Endothelial cell of umbilical vein (primary cell): Measurements from ENCODE around the gene SRSF2. TPM values are rescaled to one million over a fixed set of nuclear protein-coding genes. Genes with fewer than 3 reads are reported as not detected.

Experiments used
- BruUV-seq: library from RNA; stranded (reverse); fragments of 400-500 nt; replicated peaks from 2 replicates; lab custom pipeline; 2021; lab: Mats Ljungman, UMichigan
- CTCF ChIA-PET: fragments of 300-600, 350-600 bp; sonication (Branson Sonifier 250); formaldehyde crosslinking; loops from one replicate; lab custom pipeline; 2021; ENCODE audit warnings: antibody characterized with exemption, inconsistent platforms; lab: Charles Lee
- POLR2A ChIA-PET: fragments of 300-600, 350-600 bp; sonication (Branson Sonifier 250); formaldehyde crosslinking; loops from one replicate; lab custom pipeline; 2021; ENCODE audit warnings: antibody characterized with exemption, inconsistent platforms; lab: Charles Lee
- DNase-seq: peaks from one replicate; pipeline ENCODE4 v3.0.0-alpha.2; 2011; ENCODE audit warnings: low read depth, low spot score
- FAIRE-seq: peaks from 2 replicates; lab custom pipeline; 2011; peaks lifted over from hg19 to GRCh38; lab: Jason Lieb, UNC
- H2AFZ ChIP-seq: 2 replicates; pipeline ENCODE4 v1.6.0; 2012; ENCODE audit warnings: low read depth, low read length, control low read depth, inconsistent platforms
- H3K27ac ChIP-seq: 2 replicates; pipeline ENCODE4 v1.5.1; 2011; ENCODE audit warnings: low read depth, mild to moderate bottlenecking, control low read depth, low read length, moderate library complexity; ENCODE audit not compliant: insufficient read depth
- H3K27me3 ChIP-seq, 2 experiments: 2 replicates each; pipeline versions ENCODE4 v1.6.0 to v1.6.1; 2011; ENCODE audit warnings: low read length in 2 of 2, mixed read lengths in 1 of 2; ENCODE audit not compliant: control insufficient read depth in 2 of 2, insufficient read depth in 2 of 2
- H3K36me3 ChIP-seq, 2 experiments: 2 replicates in 1 of 2; 3 replicates in 1 of 2; pipeline ENCODE4 v1.5.1; 2011; ENCODE audit warnings: low read length in 2 of 2, mild to moderate bottlenecking in 1 of 2, moderate library complexity in 1 of 2; ENCODE audit not compliant: control insufficient read depth in 2 of 2, insufficient read depth in 2 of 2; ENCODE audit errors: extremely low read depth in 1 of 2
- H3K4me1 ChIP-seq: 3 replicates; pipeline ENCODE4 v1.5.1; 2011; ENCODE audit warnings: mild to moderate bottlenecking, low read length; ENCODE audit not compliant: control insufficient read depth, insufficient read depth; ENCODE audit errors: extremely low read depth
- H3K4me2 ChIP-seq: 2 replicates; pipeline ENCODE4 v1.6.1; 2011; ENCODE audit warnings: low read length, control low read depth, mixed read lengths; ENCODE audit not compliant: insufficient read depth
- H3K4me3 ChIP-seq, 3 experiments: fragments of 200-600 bp in 1 of 3; sonication (generic), shearing (Covaris generic) in 1 of 3; replicated peaks in 1 of 3; 2 replicates each; pipeline ENCODE4 v1.5.1; 2011 to 2016; ENCODE audit warnings: control low read depth in 3 of 3, low read length in 3 of 3, mild to moderate bottlenecking in 2 of 3, inconsistent platforms in 1 of 3, low read depth in 1 of 3, moderate library complexity in 1 of 3; ENCODE audit not compliant: insufficient read depth in 1 of 3
- H3K79me2 ChIP-seq: 2 replicates; pipeline ENCODE4 v1.6.0; 2012; ENCODE audit warnings: low read length, inconsistent platforms; ENCODE audit not compliant: control insufficient read depth, insufficient read depth
- H3K9ac ChIP-seq: replicated peaks from 2 replicates; pipeline ENCODE3; 2011; ENCODE audit warnings: low read length, control low read depth; ENCODE audit not compliant: insufficient read depth; ENCODE audit errors: extremely low read depth
- H3K9me1 ChIP-seq: replicated peaks from 3 replicates; pipeline ENCODE4 v1.6.0; 2011; ENCODE audit warnings: mild to moderate bottlenecking, low read length; ENCODE audit not compliant: control insufficient read depth, insufficient read depth; ENCODE audit errors: extremely low read depth
- H3K9me3 ChIP-seq: replicated peaks from 2 replicates; pipeline ENCODE4 v1.5.1; 2012; ENCODE audit warnings: low read length, inconsistent platforms; ENCODE audit not compliant: control insufficient read depth, insufficient read depth
- H4K20me1 ChIP-seq: replicated peaks from 2 replicates; pipeline ENCODE3; 2011; ENCODE audit warnings: mild to moderate bottlenecking, low read length; ENCODE audit not compliant: control insufficient read depth, insufficient read depth; ENCODE audit errors: extremely low read depth
- CTCF ChIP-seq, 2 donors: IDR thresholded peaks; 1 replicate in 1 of 2; 2 replicates in 1 of 2; pipeline ENCODE4 v1.5.1; 2011; ENCODE audit warnings: low read length in 2 of 2, mild to moderate bottlenecking in 2 of 2, moderate library complexity in 2 of 2, control low read depth in 1 of 2, inconsistent platforms in 1 of 2, low read depth in 1 of 2; ENCODE audit not compliant: insufficient read depth in 1 of 2; ENCODE audit errors: extremely low read depth in 1 of 2
- EZH2 ChIP-seq: IDR thresholded peaks from 2 replicates; pipeline ENCODE4 v1.6.1; 2012; ENCODE audit warnings: borderline replicate concordance, low read depth, mild to moderate bottlenecking, moderate library complexity, low read length, inconsistent platforms; ENCODE audit not compliant: severe bottlenecking
- FOS ChIP-seq: IDR thresholded peaks from 2 replicates; pipeline ENCODE4 v1.6.1; 2011; ENCODE audit warnings: mild to moderate bottlenecking, low read length, moderate library complexity, borderline replicate concordance; ENCODE audit not compliant: insufficient read depth
- GATA2 ChIP-seq: IDR thresholded peaks from 2 replicates; pipeline ENCODE4 v1.7.0; 2011; ENCODE audit warnings: low read depth, mild to moderate bottlenecking, moderate library complexity, mixed read lengths, low read length; ENCODE audit not compliant: insufficient read length, insufficient read depth
- JUN ChIP-seq: IDR thresholded peaks from 2 replicates; pipeline ENCODE4 v1.6.1; 2011; ENCODE audit warnings: borderline replicate concordance, low read depth; ENCODE audit not compliant: insufficient read length, insufficient read depth
- MAX ChIP-seq: IDR thresholded peaks from 2 replicates; pipeline ENCODE4 v1.6.1; 2011; ENCODE audit not compliant: insufficient read depth, insufficient read length
- MYC ChIP-seq: IDR thresholded peaks from one replicate; pipeline ENCODE4 v1.6.1; 2011; ENCODE audit warnings: mild to moderate bottlenecking, low read depth, low read length
- POLR2A ChIP-seq: IDR thresholded peaks from 2 replicates; pipeline ENCODE4 v1.6.1; 2012; ENCODE audit warnings: low read depth, mild to moderate bottlenecking, control low read depth, low read length
- POLR2AphosphoS5 ChIP-seq: IDR thresholded peaks from 2 replicates; pipeline ENCODE4 v1.6.1; 2012; ENCODE audit warnings: low read depth, mild to moderate bottlenecking, control low read depth, low read length, moderate library complexity; ENCODE audit not compliant: insufficient read depth
- dilution Hi-C: fragments of 300-500 bp; cut with MboI; formaldehyde crosslinking; loops from one replicate; pipeline ENCODE4 v1.15.0; 2019; ENCODE audit warnings: low sequenced_read_pairs; ENCODE audit not compliant: extremely low pct_ligation_motif_present
- intact Hi-C: fragments of 100-400 bp; cut with micrococcal nuclease; formaldehyde crosslinking; loops from one replicate; pipeline ENCODE4 v1.10.0; 2022
- polyA plus RNA-seq, 4 experiments: library from polyadenylated mRNA; depleted of rRNA in 3 of 4; stranded (reverse) in 3 of 4; unstranded in 1 of 4; fragments of >200 nt; gene quantifications; 2 replicates each; pipeline versions ENCODE4 v1.2.1 to v1.2.3, GENCODE V29; 2011 to 2012; ENCODE audit warnings: missing spikeins in 1 of 4
- total RNA-seq: library from RNA; stranded (reverse); gene quantifications from 2 replicates; pipeline ENCODE4 v1.2.3, GENCODE V29; 2021

Gene SRSF2
- total and polyA plus RNA-seq, 2 donors (not counting 3 experiments of a cell fraction or from before 2014, with no cell fraction given): 283 to 307 TPM

GRCh38 chr17:76737676-76738467 is 741 bp upstream of the SRSF2 start, which contains the start of gene MFSD11:
TSS of gene MFSD11 (plus strand) at chr17:76738119. CDS start at chr17:76738353, 234 bp downstream.
- Histone ChIP-seq H3K9ac (peak within 1 kb of the TSS; percentile 97), H3K9me3 (no peaks in the 10 kb centered on the region), H3K36me3 (peaks cover 6 to 25% of the 10 kb centered on the region in 2 experiments), H3K27ac (peak within 1 kb of the TSS; percentile 92), H3K4me2 (peak within 1 kb of the TSS; percentile 96), H3K9me1 (no peaks in the 10 kb centered on the region), H3K4me3 (peak within 1 kb of the TSS; percentile 82 to 96 (median 90)), H4K20me1 (peaks cover 6% of the 10 kb centered on the region), H3K4me1 (peaks cover 37% of the 10 kb centered on the region), H2AFZ (peak within 1 kb of the TSS; percentile 87), H3K27me3 (no peaks in the 10 kb centered on the region), H3K79me2 (peaks cover 55% of the 10 kb centered on the region)
- intact Hi-C loops (loop anchor here (1.0 to 5.0 kb wide), 5 partner anchors 12 to 402 kb away; partner anchors contain the start of genes JMJD6, METTL23 and SEC14L1), dilution Hi-C loops (no loop called here)
- ChIA-PET POLR2A (interaction anchor here (1.0 to 2.7 kb wide), 5 partner anchors 10 to 66 kb away, joined by 3 to 21 read pairs (median 5); no protein-coding TSS in a partner anchor), CTCF (interaction anchor here (1.4 to 3.8 kb wide), 6 partner anchors 11 to 319 kb away, joined by 3 to 22 read pairs (median 8); partner anchors contain the start of genes JMJD6 and METTL23)
- FAIRE-seq (no peak), DNase-seq (peak; percentile 96)
- TSS peak; percentile 57 for BruUV-seq
- TF ChIP-seq CTCF (IDR thresholded peaks at IDR 0.05; ENCODE audit: extremely low read depth in 1 of 2, insufficient read depth in 1 of 2, low read depth in 1 of 2, low read length in 2 of 2): no peak
- no peak for TF ChIP-seq POLR2AphosphoS5
- TF ChIP-seq GATA2: no peak
- TF ChIP-seq EZH2: no peak
- TF ChIP-seq MYC: no peak
- peak; percentile 38 for TF ChIP-seq MAX
- TF ChIP-seq FOS: peak; percentile 80
- peak; percentile 47 for TF ChIP-seq POLR2A
- TF ChIP-seq JUN: peak; percentile 3
